ENCODE results near the gene MCHR1.

DNA sequence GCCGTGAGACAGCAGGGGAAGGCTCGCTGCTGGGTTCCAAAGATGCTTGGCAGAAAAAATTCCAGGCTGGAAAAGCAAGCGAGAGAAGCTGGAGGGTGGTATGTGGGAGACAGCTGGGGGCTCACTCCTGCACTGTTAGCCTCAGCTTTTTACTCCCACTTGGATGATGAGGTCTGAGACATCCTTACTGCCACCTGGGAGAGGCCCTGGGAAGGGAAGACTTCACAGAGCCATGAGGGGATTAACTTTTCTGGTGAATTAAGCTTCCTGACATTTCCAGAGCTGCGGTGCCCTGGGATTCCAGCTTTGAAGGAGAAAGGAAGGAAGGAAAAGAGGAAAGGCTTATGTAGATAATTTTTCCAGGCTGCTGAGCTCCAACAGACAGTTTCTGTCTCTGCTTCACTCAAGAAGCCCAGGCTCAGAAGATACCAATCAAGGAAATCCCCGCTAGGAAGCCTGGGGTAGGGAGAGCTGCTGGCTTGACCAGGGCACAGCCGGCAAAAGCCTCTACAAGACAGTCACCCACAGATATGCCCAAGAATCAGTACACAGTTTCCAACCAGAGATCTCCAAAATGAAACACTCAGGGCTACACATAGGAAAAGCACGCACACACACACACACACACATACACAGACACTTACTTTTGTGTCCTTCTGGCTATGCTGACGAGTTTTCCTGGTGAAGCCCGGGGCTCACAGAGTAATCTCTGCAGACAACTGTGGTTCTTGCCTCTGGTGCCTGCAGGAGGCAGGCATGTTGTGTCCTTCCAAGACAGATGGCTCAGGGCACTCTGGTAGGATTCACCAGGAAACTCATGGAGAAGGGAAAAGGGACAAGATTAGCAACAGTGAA, 907 bp downstream of the MCHR1 start:
- no peak for TF ChIP-seq POLR2A (IDR thresholded peaks at IDR 0.05; ENCODE audit: low read length)
- TF ChIP-seq GATA1 (IDR thresholded peaks at IDR 0.05; ENCODE audit: low read depth, low read length) = no peak
